ENCODE data around the gene LRRC8B.

- TF ChIP-seq CTCF (IDR thresholded peaks at IDR 0.05) (no peak), POLR2AphosphoS5 (IDR thresholded peaks at IDR 0.05) (no peak), POLR2A (IDR thresholded peaks at IDR 0.05; ENCODE audit: low read depth) (no peak), EP300 (IDR thresholded peaks at IDR 0.05) (no peak)
Measured at GRCh38 chr1:89608984-89609725, 84.5 kb downstream of the LRRC8B start.
